Stimulated activated naive CD8-positive, alpha-beta T cell treated with anti-CD3 and anti-CD28 coated beads, Interleukin-15, Interleukin-2, amounts not matched to agents 100 ng/mL and 50 ng/mL, for 24 hours (primary cell): Measurements from ENCODE around the gene PTPN7.
"Not testable (repeated sequence)": the region's sequence is repeated elsewhere in the genome, so short reads cannot be mapped to it uniquely, and the experiment has no call there.

Source experiments
- H3K27ac Mint-ChIP-seq: one replicate; pipeline ENCODE4 v1.8.0; 2021; ENCODE audit warnings: mild to moderate bottlenecking, mixed read lengths
- H3K27me3 Mint-ChIP-seq: one replicate; pipeline ENCODE4 v1.8.0; 2021; ENCODE audit warnings: mixed read lengths
- H3K36me3 Mint-ChIP-seq: one replicate; pipeline ENCODE4 v1.8.0; 2021; ENCODE audit warnings: low read depth, mixed read lengths
- H3K4me1 Mint-ChIP-seq: one replicate; pipeline ENCODE4 v1.8.0; 2021; ENCODE audit warnings: low read depth, mixed read lengths
- H3K4me3 Mint-ChIP-seq: one replicate; pipeline ENCODE4 v1.8.0; 2021; ENCODE audit warnings: mild to moderate bottlenecking, mixed read lengths
- H3K9me3 Mint-ChIP-seq: one replicate; pipeline ENCODE4 v1.8.0; 2021; ENCODE audit warnings: mixed read lengths

The PTPN7 gene

DNA sequence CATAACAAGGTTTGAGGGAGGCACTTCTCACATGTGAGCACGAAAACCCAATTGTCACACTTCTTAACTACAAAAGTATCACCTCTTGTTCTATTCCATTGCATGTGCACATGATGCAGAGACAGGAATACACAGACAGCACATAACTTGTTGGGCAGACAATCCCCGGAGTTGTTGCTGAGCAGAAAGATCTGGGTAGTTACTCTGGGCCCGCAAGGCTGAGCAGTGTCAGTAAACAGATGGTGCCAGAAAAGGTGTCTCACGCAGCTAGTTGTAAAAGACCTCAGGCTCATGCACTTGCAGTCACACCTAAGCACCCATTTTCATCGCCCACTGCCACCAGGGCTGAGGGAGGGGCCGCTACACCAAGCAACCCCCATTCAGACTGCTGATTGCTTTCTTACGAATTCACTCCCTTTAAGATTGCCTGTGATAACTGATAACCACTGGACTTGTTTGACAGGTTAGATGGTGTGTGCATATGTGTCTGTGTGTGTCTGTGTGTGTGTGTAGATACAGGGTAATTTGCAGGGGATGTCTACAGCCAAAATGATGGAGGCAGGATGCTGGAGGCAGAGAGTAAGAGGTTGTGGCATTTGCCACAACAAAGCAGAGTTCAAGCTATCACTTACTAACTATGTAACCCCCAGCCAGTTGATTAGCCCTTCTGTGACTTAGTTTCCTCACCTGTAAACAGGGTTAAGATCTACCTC, 37.4 kb upstream of the PTPN7 start:
- Mint-ChIP-seq H3K27me3 (peaks cover 25% of the 10 kb centered on the region), H3K27ac (no peak overlapping the region), H3K36me3 (no peaks in the 10 kb centered on the region), H3K4me1 (peaks cover 26% of the 10 kb centered on the region), H3K4me3 (no peak overlapping the region), H3K9me3 (no peaks in the 10 kb centered on the region)

DNA sequence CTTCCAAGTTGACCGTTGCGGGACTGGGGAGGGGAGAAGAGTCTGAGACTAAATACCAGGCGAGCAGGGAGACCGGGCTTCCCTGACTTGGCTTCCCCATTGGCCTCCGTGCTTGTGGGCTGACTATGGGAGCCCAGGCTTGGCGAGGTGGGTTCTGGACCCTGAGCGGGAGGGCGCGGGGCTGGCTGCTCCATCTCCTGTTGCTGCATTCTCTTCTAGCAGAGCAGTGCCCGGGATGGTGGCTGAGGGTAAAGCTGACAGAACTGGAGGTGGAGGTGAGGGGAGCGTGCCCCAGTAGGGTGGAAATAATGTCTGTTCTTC, 33.9 kb upstream of the PTPN7 start:
- Mint-ChIP-seq H3K9me3 (no peaks in the 10 kb centered on the region), H3K4me3 (no peak overlapping the region), H3K27me3 (peaks cover 25% of the 10 kb centered on the region), H3K27ac (no peak overlapping the region), H3K36me3 (no peaks in the 10 kb centered on the region), H3K4me1 (peaks cover 17% of the 10 kb centered on the region)

DNA sequence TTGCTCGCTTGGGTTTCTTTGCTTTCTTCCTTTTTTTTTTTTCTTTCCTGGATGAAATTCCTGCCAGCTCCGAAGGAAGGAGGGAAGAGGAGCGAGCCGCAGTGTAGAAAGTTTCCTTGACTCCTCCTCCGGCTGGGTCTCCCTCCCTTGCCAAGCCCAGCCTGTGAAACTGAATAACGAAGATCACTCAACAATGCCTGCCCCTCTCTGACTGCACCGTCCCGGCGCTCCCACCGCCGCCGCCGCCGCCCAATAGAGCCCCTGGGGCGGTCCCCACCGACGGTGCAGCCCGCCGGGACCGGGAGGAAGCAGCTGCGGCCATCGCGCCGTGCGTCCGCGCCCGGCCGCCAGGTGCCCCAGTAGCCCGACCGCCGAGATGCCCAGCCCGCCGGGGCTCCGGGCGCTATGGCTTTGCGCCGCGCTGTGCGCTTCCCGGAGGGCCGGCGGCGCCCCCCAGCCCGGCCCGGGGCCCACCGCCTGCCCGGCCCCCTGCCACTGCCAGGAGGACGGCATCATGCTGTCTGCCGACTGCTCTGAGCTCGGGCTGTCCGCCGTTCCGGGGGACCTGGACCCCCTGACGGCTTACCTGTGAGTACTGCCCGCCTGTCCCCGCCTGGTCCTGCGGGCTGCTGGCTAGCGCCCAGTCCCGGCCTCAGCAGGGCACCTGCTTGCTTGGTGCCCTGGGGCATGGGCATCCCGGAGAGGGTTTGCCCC, 33.4 kb upstream of the PTPN7 start, which contains the start of gene LGR6:
Gene LGR6 (plus strand): TSS at position 186 of the 714 bp plus-strand sequence. CDS start 191 bp downstream, at position 377.
- no peak within 1 kb of the TSS for H3K27ac Mint-ChIP-seq

DNA sequence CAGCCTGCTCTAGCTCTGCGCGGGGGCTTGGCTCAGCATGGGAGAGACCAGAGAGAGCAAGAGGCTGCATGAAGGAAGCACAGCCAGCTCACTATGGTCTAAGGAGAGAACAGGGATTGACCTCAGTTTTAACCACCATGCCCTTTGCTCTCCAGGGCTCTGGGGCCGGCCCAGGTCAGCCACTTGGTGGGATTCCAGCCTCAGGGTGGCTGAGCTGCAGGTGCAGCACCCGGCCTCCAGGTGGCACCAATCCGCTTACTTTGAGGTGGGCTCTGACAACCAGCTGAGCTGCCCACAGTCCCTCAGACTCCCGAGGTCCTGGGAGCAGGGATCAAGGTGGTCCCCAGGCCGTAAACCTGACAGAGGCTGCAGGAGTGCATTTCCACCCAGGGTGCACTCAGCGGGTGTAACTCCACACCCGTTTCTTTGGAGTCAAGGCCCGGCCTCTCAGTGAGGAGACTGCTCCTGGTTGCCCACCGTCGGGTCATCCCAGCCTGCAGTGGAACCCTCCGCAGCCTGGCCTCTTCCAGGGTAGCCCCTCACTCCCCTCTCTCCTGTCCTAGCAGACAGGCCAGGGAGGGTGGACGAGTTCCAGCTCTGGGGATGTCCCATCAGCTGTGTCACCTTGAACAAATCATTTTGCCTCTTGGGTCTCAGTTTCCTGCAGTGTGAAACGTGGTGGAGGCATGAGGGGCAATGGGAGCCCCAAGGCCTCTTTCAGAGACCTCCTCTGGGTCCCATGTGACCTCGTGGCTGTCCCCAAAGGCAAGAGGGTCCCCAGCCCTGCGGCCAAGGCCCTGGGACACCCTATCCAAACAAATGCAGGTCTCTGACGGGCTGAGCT, 32.6 kb upstream of the PTPN7 start:
- Mint-ChIP-seq H3K36me3 (no peaks in the 10 kb centered on the region), H3K9me3 (no peaks in the 10 kb centered on the region), H3K27ac (no peak overlapping the region), H3K4me3 (peak overlapping the region; percentile 52), H3K27me3 (peaks cover 21% of the 10 kb centered on the region), H3K4me1 (peaks cover 6% of the 10 kb centered on the region)

More for the DNA sequence above, 33.4 kb upstream of the PTPN7 start, which contains the start of gene LGR6:
- peaks cover 12% of the 10 kb centered on the region for H3K4me1 Mint-ChIP-seq
- no peaks in the 10 kb centered on the region for H3K9me3 Mint-ChIP-seq
- H3K4me3 Mint-ChIP-seq = peak within 1 kb of the TSS; percentile 52
- peaks cover 25% of the 10 kb centered on the region for H3K27me3 Mint-ChIP-seq
- no peaks in the 10 kb centered on the region for H3K36me3 Mint-ChIP-seq

DNA sequence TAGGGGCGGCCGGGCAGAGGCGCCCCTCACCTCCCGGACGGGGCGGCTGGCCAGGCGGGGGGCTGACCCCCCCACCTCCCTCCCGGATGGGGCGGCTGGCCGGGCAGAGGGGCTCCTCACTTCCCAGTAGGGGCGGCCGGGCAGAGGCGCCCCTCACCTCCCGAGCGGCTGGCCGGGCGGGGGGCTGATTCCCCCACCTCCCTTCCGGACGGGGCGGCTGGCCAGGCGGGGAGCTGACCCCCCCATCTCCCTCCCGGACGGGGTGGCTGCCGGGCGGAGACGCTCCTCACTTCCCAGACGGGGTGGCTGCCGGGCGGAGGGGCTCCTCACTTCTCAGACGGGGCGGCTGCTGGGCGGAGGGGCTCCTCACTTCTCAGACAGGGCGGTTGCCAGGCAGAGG, 31.0 kb upstream of the PTPN7 start:
- H3K4me3 Mint-ChIP-seq, H3K36me3 Mint-ChIP-seq, H3K27ac Mint-ChIP-seq, H3K4me1 Mint-ChIP-seq, H3K9me3 Mint-ChIP-seq: not testable (repeated sequence)
- peaks cover 20% of the 10 kb centered on the region for H3K27me3 Mint-ChIP-seq

GRCh38 chr1:202189918-202190715, 29.7 kb upstream of the PTPN7 start:
- peaks cover 15% of the 10 kb centered on the region for H3K27me3 Mint-ChIP-seq
- no peaks in the 10 kb centered on the region for H3K9me3 Mint-ChIP-seq

DNA sequence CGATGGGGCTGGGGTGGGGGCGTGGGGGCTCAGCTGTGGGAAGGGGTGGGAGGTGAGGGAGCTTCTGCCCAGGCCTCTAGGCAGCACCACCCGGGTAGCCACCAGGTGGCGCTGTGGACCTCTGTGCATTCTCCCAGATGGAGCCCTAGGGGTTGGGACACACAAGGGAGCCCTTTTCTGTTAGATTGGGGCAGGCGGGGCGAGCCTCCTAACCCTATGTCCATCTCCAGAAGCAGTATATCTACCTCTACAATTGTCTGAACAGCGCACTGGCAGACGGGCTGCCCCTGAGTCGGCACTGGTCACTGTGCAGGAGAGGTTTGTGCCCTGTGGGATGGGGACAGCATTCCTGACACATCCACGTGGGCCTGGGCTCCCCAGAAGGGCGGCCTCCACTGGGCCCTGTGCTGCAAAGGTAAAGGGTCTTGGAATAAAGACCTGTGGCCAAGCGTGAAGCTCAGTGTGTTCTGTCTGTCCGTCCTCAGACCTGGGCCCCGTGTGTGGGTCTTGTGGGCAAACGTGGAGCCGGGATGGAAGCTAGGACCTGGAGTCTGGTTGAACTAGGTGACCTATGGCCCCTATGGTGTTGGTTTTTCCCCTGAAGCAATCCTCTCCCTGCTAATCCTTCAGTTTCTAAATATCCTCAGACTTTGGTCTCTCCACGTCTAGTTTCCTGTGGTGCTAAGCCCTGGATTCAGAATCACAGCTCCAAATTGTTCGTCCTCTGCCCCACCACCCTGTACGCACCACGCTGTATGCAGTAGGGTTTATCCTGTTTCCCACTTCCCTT, 28.8 kb upstream of the PTPN7 start:
- H3K27ac Mint-ChIP-seq = no peak overlapping the region
- H3K9me3 Mint-ChIP-seq = no peaks in the 10 kb centered on the region
- no peak overlapping the region for H3K4me3 Mint-ChIP-seq
- H3K36me3 Mint-ChIP-seq = no peaks in the 10 kb centered on the region
- peaks cover 6% of the 10 kb centered on the region for H3K27me3 Mint-ChIP-seq
- H3K4me1 Mint-ChIP-seq = peaks cover 12% of the 10 kb centered on the region

More at GRCh38 chr1:202189918-202190715, 29.7 kb upstream of the PTPN7 start:
- no peak overlapping the region for H3K27ac Mint-ChIP-seq
- H3K4me3 Mint-ChIP-seq = no peak overlapping the region
- peaks cover 4% of the 10 kb centered on the region for H3K4me1 Mint-ChIP-seq
- H3K36me3 Mint-ChIP-seq = no peaks in the 10 kb centered on the region

GRCh38 chr1:202187697-202188407, 27.4 kb upstream of the PTPN7 start:
- no peaks in the 10 kb centered on the region for H3K27me3 Mint-ChIP-seq
- H3K9me3 Mint-ChIP-seq = no peaks in the 10 kb centered on the region
- H3K36me3 Mint-ChIP-seq = no peaks in the 10 kb centered on the region
- H3K4me1 Mint-ChIP-seq = peaks cover 16% of the 10 kb centered on the region
- H3K27ac Mint-ChIP-seq = no peak overlapping the region
- H3K4me3 Mint-ChIP-seq = no peak overlapping the region

GRCh38 chr1:202187041-202187671, 26.8 kb upstream of the PTPN7 start:
- Mint-ChIP-seq H3K27ac (no peak overlapping the region), H3K4me3 (no peak overlapping the region), H3K36me3 (no peaks in the 10 kb centered on the region), H3K27me3 (no peaks in the 10 kb centered on the region), H3K9me3 (no peaks in the 10 kb centered on the region), H3K4me1 (peaks cover 16% of the 10 kb centered on the region)

GRCh38 chr1:202186327-202186726, 25.9 kb upstream of the PTPN7 start:
- H3K27ac Mint-ChIP-seq = no peak overlapping the region
- no peaks in the 10 kb centered on the region for H3K27me3 Mint-ChIP-seq
- no peak overlapping the region for H3K4me3 Mint-ChIP-seq
- H3K4me1 Mint-ChIP-seq = peaks cover 16% of the 10 kb centered on the region
- H3K9me3 Mint-ChIP-seq = no peaks in the 10 kb centered on the region
- H3K36me3 Mint-ChIP-seq = no peaks in the 10 kb centered on the region

- Mint-ChIP-seq H3K36me3 (no peaks in the 10 kb centered on the region), H3K4me3 (no peak overlapping the region), H3K9me3 (no peaks in the 10 kb centered on the region), H3K27me3 (no peaks in the 10 kb centered on the region), H3K4me1 (peaks cover 18% of the 10 kb centered on the region), H3K27ac (no peak overlapping the region)
Observed at GRCh38 chr1:202184750-202185460, 24.5 kb upstream of the PTPN7 start.

GRCh38 chr1:202182040-202182877, 21.9 kb upstream of the PTPN7 start:
- peaks cover 21% of the 10 kb centered on the region for H3K4me1 Mint-ChIP-seq
- no peaks in the 10 kb centered on the region for H3K9me3 Mint-ChIP-seq
- no peak overlapping the region for H3K4me3 Mint-ChIP-seq
- H3K36me3 Mint-ChIP-seq = no peaks in the 10 kb centered on the region
- no peak overlapping the region for H3K27ac Mint-ChIP-seq
- no peaks in the 10 kb centered on the region for H3K27me3 Mint-ChIP-seq
